ENCODE results near the gene KATNB1. TPM values are rescaled to one million over a fixed set of nuclear protein-coding genes. Genes with fewer than 3 reads are reported as not detected.

Gene KATNB1
- total RNA-seq, 1 experiment from 2014 or later: 38.9 TPM

- no peaks in the 10 kb centered on the region for H3K9me3 ChIP-seq (replicated peaks)
- no peak overlapping the region for H3K4me3 ChIP-seq
- H3K4me1 ChIP-seq: peaks cover 1% of the 10 kb centered on the region
- no peaks in the 10 kb centered on the region for H3K27me3 ChIP-seq
- 0 out of 2 replicates have a peak, but pooled peaks cover 2% of the 10 kb centered on the region for H3K36me3 ChIP-seq
- DNase-seq: no peak
- no peak overlapping the region for H3K27ac ChIP-seq
Measured at GRCh38 chr16:57759131-57759530, 23.6 kb downstream of the KATNB1 start.

GRCh38 chr16:57759541-57760356, 24.2 kb downstream of the KATNB1 start:
- H3K4me3 ChIP-seq: no peak overlapping the region
- peaks cover 4% of the 10 kb centered on the region for H3K4me1 ChIP-seq
- H3K9me3 ChIP-seq (replicated peaks): no peaks in the 10 kb centered on the region
- H3K36me3 ChIP-seq: 0 out of 2 replicates have a peak, but pooled peaks cover 2% of the 10 kb centered on the region
- no peaks in the 10 kb centered on the region for H3K27me3 ChIP-seq
- H3K27ac ChIP-seq: no peak overlapping the region
- no peak for DNase-seq

GRCh38 chr16:57760357-57761160, 25.0 kb downstream of the KATNB1 start:
- Histone ChIP-seq H3K4me3 (no peak overlapping the region), H3K9me3 (replicated peaks) (no peaks in the 10 kb centered on the region), H3K36me3 (0 out of 2 replicates have a peak, but pooled peaks cover 2% of the 10 kb centered on the region), H3K4me1 (peaks cover 4% of the 10 kb centered on the region), H3K27me3 (no peaks in the 10 kb centered on the region), H3K27ac (no peak overlapping the region)
- DNase-seq: no peak

GRCh38 chr16:57761301-57761700, 25.7 kb downstream of the KATNB1 start:
- Histone ChIP-seq H3K27me3 (no peaks in the 10 kb centered on the region), H3K36me3 (no peaks in the 10 kb centered on the region), H3K4me3 (no peak overlapping the region), H3K27ac (no peak overlapping the region), H3K4me1 (peaks cover 4% of the 10 kb centered on the region), H3K9me3 (replicated peaks) (no peaks in the 10 kb centered on the region)
- no peak for DNase-seq

GRCh38 chr16:57761957-57762356, 26.4 kb downstream of the KATNB1 start:
- H3K9me3 ChIP-seq (replicated peaks): no peaks in the 10 kb centered on the region
- no peak overlapping the region for H3K4me3 ChIP-seq
- no peaks in the 10 kb centered on the region for H3K27me3 ChIP-seq
- H3K4me1 ChIP-seq: peaks cover 4% of the 10 kb centered on the region
- no peak overlapping the region for H3K27ac ChIP-seq
- DNase-seq: no peak
- no peaks in the 10 kb centered on the region for H3K36me3 ChIP-seq

GRCh38 chr16:57762365-57763040, 26.9 kb downstream of the KATNB1 start:
- H3K4me3 ChIP-seq: no peak overlapping the region
- DNase-seq: no peak
- no peaks in the 10 kb centered on the region for H3K9me3 ChIP-seq (replicated peaks)
- peaks cover 4% of the 10 kb centered on the region for H3K4me1 ChIP-seq
- H3K27me3 ChIP-seq: no peaks in the 10 kb centered on the region
- no peaks in the 10 kb centered on the region for H3K36me3 ChIP-seq
- no peak overlapping the region for H3K27ac ChIP-seq

GRCh38 chr16:57763285-57764005, 27.9 kb downstream of the KATNB1 start:
- Histone ChIP-seq H3K27ac (no peak overlapping the region), H3K36me3 (no peaks in the 10 kb centered on the region), H3K4me1 (peaks cover 4% of the 10 kb centered on the region)

GRCh38 chr16:57764006-57764340, 28.4 kb downstream of the KATNB1 start:
- Histone ChIP-seq H3K36me3 (no peaks in the 10 kb centered on the region), H3K4me3 (no peak overlapping the region), H3K27me3 (no peaks in the 10 kb centered on the region), H3K27ac (no peak overlapping the region), H3K9me3 (replicated peaks) (no peaks in the 10 kb centered on the region), H3K4me1 (peaks cover 4% of the 10 kb centered on the region)
- DNase-seq: no peak

More at GRCh38 chr16:57763285-57764005, 27.9 kb downstream of the KATNB1 start:
- no peak overlapping the region for H3K4me3 ChIP-seq
- no peaks in the 10 kb centered on the region for H3K27me3 ChIP-seq
- DNase-seq: no peak
- H3K9me3 ChIP-seq (replicated peaks): no peaks in the 10 kb centered on the region

- peak overlapping the region; percentile 62 for H3K27ac ChIP-seq
- no peaks in the 10 kb centered on the region for H3K27me3 ChIP-seq
- no peaks in the 10 kb centered on the region for H3K36me3 ChIP-seq
- peak; percentile 75 to 82 for DNase-seq
- no peaks in the 10 kb centered on the region for H3K9me3 ChIP-seq (replicated peaks)
- no peak overlapping the region for H3K4me3 ChIP-seq
- peaks cover 4% of the 10 kb centered on the region for H3K4me1 ChIP-seq
Measured at GRCh38 chr16:57764341-57765159, 29.0 kb downstream of the KATNB1 start.

- Histone ChIP-seq H3K4me1 (peaks cover 4% of the 10 kb centered on the region), H3K9me3 (replicated peaks) (no peaks in the 10 kb centered on the region), H3K27ac (no peak overlapping the region), H3K36me3 (no peaks in the 10 kb centered on the region), H3K27me3 (no peaks in the 10 kb centered on the region), H3K4me3 (no peak overlapping the region)
- no peak for DNase-seq
Measured at GRCh38 chr16:57765160-57765728, 29.7 kb downstream of the KATNB1 start.

GRCh38 chr16:57766714-57767348, 31.3 kb downstream of the KATNB1 start:
- no peak overlapping the region for H3K4me3 ChIP-seq
- DNase-seq: no peak
- no peak overlapping the region for H3K27ac ChIP-seq
- H3K4me1 ChIP-seq: peaks cover 4% of the 10 kb centered on the region
- no peaks in the 10 kb centered on the region for H3K9me3 ChIP-seq (replicated peaks)
- H3K36me3 ChIP-seq: no peaks in the 10 kb centered on the region
- H3K27me3 ChIP-seq: no peaks in the 10 kb centered on the region

- Histone ChIP-seq H3K9me3 (replicated peaks) (no peaks in the 10 kb centered on the region), H3K4me3 (no peak overlapping the region), H3K4me1 (no peaks in the 10 kb centered on the region), H3K36me3 (no peaks in the 10 kb centered on the region), H3K27me3 (no peaks in the 10 kb centered on the region), H3K27ac (no peak overlapping the region)
- no peak for DNase-seq
Measured at GRCh38 chr16:57769541-57770145, 34.1 kb downstream of the KATNB1 start.

- no peaks in the 10 kb centered on the region for H3K9me3 ChIP-seq (replicated peaks)
- no peak overlapping the region for H3K4me3 ChIP-seq
- no peaks in the 10 kb centered on the region for H3K27me3 ChIP-seq
- H3K36me3 ChIP-seq: no peaks in the 10 kb centered on the region
- no peak for DNase-seq
- no peak overlapping the region for H3K27ac ChIP-seq
- no peaks in the 10 kb centered on the region; the same call in 1 of the 2 replicates for H3K4me1 ChIP-seq
Measured at GRCh38 chr16:57770361-57770760, 34.8 kb downstream of the KATNB1 start.

Data from SJCRH30 (cell line).